GM23338 (cell line): ENCODE data around the gene ING3.

Experiments used
- CREB1 ChIP-seq: fragments of 250-450 bp; sonication (Bioruptor Pico); IDR thresholded peaks from 2 replicates; pipeline ENCODE4 v1.5.0; 2020; ENCODE audit warnings: low read depth, mild to moderate bottlenecking, moderate library complexity
- CTCF ChIP-seq, 2 experiments: fragments of 200-600 bp in 1 of 2; sonication (generic) in 1 of 2; conservative IDR thresholded peaks; 2 replicates each; pipeline versions ENCODE4 v1.5.1 to v1.6.1; 2016 to 2017; ENCODE audit warnings: antibody characterized with exemption in 2 of 2, low read depth in 2 of 2, mild to moderate bottlenecking in 2 of 2, moderate library complexity in 1 of 2
- ETS1 ChIP-seq: IDR thresholded peaks from 2 replicates; pipeline ENCODE4 v1.6.1; 2016; ENCODE audit warnings: antibody characterized with exemption
- EZH2 ChIP-seq: fragments of 200-600 bp; sonication (generic); IDR thresholded peaks from one replicate; pipeline ENCODE4 v1.8.0; 2017; ENCODE audit warnings: antibody characterized with exemption, mild to moderate bottlenecking, low read depth; ENCODE audit not compliant: unreplicated experiment
- EZH2phosphoT487 ChIP-seq: fragments of 200-600 bp; sonication (generic); IDR thresholded peaks from one replicate; pipeline ENCODE4 v1.8.1; 2018; ENCODE audit warnings: antibody characterized with exemption; ENCODE audit not compliant: unreplicated experiment
- JUNB ChIP-seq: IDR thresholded peaks from one replicate; pipeline ENCODE4 v1.6.1; 2016; ENCODE audit warnings: antibody characterized with exemption; ENCODE audit not compliant: unreplicated experiment
- POLR2AphosphoS5 ChIP-seq: IDR thresholded peaks from 2 replicates; pipeline ENCODE4 v1.6.1; 2016; ENCODE audit warnings: antibody characterized with exemption, low read depth
- REST ChIP-seq: IDR thresholded peaks from one replicate; pipeline ENCODE4 v1.6.1; 2018; ENCODE audit warnings: antibody characterized with exemption; ENCODE audit not compliant: unreplicated experiment

DNA sequence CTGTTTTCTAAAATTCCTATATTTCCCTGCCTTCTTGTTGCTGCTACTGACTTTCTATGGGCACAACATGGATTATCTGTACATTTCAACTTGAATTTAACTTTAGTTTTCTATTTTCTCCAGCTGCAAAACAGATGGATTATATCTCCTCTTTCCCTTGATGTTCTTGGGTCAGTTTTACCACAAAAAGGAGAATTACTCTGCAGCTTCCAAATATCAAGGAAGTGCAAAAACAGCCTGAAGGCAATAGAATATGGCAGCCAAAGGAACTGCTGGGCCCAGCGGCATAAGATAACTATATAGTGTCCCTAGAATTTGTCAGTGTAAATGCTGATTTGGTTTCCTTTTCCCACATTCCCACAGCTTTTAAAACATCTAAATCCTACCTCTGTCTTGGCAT, 67.0 kb downstream of the ING3 start:
- no peak for TF ChIP-seq CTCF (conservative IDR thresholded peaks at IDR 0.05; ENCODE audit: low read depth in 2 of 2)
- TF ChIP-seq CREB1 (CRISPR knock-in tag): no peak
- no peak for TF ChIP-seq REST
- TF ChIP-seq EZH2: no peak
- TF ChIP-seq POLR2AphosphoS5: no peak
- TF ChIP-seq ETS1: no peak
- no peak for TF ChIP-seq EZH2phosphoT487
- no peak for TF ChIP-seq JUNB
